ENCODE results near the gene CBY1.

CBY1 gene

DNA sequence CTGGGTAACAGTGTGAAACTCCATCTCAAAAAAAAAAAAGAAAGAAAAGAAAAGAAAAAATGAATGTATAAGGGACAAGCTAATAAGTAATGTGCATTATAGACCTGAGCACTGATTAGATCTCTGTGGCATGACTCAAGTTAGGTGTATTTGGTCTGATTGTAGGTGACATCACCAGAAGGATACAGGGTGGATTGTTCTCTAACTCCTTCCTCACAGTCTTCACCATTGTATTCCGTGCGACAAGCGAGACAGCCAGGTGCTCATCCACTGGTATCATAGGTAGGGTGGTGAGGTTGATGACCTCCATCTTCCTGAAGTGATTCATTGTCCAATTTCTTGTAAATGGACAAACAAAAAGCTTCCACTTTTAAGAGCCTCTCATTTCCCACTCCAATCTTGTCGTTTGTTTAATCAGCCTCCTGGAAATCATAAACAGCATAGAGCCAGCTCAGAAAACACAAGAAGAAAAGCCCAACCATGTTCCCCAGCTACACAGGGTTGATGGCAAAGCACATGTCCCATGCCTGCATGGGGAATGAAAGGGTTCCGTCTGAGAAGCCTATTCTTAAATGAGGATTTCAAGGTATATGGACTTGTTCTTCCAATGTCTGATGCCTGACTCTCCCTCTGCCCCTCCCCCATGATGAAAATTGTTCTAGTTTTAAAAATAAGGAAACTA is 6.5 kb upstream of the CBY1 start:
- DNase-seq: no peak

DNA sequence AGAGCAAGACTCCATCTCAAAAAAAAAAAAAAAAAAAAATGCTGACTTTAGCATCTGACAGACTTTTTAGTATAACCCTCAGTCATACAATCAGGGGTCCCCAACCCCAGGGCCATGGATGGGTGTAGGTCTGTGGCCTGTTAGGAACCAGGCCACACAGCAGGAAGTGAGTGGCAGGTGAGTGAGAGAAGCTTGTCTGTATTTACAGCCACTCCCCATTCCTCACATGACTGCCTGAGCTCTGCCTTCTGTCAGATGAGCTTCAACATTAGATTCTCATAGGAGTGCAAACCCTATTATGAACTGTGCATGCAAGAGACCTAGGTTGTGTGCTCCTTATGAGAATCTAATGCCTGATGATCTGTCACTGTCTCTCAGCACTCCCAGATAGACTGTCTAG is 3.6 kb upstream of the CBY1 start:
- peak in 1 of 5 experiments; percentile 20 for DNase-seq

DNA sequence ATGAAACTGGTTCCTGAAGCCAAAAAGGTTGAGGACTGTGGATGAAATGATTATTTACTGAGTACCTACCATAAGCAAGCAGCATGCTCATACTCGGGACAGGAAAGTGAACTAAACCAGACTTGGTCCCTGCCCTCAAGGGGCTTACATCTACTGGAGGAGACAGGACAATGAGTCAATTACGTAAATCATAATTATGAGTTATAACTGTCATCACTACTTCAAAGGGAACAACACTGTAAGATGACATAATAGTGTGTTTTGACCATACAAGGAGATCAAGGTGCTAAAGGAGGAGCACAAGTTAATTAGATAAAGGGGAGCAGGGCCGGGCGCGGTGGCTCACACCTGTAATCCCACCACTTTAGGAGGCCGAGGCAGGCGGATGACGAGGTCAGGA is 2.7 kb upstream of the CBY1 start:
- DNase-seq: no peak

DNA sequence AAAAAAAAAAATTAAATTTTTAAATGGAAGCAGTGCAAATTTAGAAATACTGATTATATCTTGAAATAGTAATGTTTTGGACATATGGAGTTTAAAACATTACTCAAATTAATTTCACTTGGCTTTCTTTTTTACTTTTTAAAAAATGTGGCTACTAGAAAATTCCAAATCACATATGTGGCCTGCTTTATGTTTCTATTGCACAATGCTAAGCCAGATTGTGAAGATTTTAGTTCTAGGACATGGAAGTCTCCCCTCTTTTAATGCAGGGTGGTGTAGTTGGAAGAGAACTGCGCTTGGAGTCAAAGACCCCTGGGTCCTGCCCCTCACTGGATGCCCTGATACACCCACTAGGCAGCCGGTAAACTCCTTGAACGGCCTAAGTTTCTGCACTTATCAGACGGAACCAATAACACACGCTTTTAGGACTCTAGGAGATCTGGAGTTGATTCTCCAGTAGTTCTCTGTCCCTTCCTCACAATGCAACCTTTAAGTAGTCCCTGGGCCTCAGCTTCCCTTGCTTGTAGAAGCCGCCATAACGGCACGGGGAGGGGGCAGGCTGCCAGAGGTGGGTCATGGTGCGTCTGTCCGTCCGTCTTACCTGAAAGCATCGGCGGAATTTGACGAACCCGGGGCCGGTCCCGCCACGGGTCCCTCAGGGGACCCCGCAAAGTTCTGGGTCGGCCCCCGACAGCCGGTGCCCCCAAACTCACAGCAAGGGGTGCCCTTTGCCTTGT is 751 bp upstream of the CBY1 start:
- DNase-seq: no peak

DNA sequence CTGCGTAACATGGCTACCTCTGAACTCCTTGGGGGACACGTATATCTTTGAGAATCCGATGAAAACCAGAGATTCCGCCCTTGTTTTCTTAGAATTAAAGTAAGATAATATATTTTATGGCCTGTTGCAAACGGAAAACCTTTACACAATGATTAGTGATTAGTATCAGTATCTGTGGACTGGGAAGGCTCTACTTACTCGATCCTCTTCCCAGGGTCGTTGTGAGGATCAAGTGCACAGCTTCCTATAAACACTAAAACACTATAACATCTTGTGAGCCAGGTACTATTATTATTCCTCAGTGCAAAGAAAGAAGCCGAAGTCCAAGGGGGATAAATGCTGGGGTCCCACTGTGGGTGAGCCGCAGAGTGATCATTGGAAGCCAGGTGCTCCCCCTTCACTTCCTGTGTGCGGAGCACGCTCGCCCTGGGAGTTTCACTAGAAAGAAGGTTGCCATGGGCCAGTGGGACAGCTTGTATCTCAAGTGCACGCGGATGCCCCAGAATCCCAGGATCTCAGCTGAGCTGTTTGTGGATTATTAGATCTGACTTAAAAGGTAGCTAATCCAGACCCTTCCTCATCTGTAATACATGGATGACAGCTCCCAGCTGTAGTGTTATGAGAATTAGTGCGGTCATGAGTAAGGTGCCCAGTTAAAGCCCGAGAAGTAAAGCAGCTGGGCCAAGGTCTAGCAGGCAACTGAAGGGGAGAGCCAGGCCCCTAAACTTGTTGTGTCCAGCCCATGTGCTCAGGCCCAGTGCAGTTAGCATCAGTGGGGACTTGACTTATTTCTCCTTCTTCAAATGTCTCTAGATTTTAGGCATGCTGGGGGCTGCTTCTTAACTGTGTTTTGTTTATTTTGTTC is 839 bp downstream of the CBY1 start:
- DNase-seq: peak in 3 of 5 experiments; percentile 21 to 44 (median 23)

DNA sequence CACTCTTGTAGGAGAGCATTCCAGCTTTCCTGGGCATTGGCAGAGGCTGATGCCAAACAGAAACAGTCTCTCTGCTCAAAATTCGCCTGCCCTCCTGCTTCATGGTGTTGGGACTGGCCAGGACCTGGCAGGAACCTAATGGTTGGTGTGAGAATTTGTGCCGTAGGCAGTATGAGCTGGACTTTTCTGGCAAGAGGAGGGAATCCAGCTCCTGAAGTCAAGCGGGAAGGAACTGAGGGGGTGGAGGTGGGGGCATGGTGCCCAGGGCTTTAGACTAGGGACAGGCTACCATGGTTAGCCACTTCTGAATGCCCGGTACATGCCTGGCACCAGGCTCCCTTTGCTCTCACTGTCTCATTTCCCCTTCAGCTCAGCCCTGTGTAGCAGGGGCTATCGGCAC is 18.4 kb downstream of the CBY1 start:
- no peak for DNase-seq

DNA sequence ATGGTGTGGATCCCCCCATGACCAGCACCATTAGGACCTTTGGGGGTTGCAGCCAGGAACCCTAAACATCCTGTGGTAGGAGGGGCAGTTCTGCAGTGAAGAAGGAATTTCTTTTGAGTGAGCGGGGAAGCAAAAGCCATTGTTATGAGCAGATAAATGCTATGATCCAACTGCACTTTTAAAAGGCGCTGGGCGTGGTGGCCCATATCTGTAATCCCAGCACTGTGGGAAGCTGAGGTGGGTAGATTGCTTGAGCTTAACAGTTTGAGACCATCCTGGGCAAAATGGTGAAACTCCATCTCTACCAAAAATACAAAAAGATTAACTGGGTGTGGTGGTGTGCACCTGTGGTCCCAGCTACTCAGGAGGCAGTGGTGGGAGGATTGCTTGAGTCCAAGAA is 19.4 kb downstream of the CBY1 start:
- no peak for DNase-seq

DNA sequence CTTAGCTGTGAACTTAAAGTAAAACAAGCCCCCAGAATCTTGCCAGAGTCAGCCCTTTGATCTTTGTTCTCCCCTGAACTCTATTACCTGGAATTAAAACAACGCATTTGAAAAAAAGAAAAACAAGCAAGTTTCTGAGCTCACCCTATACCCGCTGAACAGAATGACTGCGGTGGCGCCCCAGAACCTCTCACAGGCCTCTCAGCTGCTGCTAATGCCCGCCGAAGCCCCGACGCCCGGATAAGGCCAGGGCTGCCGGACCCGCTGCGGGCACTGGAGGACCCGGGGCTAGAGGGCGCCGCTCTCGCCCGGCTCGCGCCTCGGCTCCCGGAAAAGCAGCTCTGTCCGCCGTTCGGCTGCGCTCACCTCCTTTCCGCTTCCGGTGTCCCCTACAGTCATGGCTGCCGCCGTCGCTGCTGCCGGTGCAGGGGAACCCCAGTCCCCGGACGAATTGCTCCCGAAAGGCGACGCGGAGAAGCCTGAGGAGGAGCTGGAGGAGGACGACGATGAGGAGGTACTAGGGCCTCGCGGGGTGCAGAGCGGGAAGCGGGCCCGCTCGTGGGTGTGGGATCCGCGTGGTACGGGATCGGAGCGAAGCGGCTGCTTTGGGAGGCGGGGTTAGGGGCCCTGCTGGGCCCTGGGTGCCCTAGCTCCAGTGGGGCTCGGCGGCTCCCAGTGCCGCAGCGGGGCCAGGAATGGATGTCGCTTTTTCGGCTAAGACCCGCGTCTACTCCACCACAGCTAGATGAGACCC is 25.3 kb downstream of the CBY1 start, which contains the start of gene TOMM22:
Gene TOMM22 (plus strand): TSS at position 376 of the 754 bp plus-strand sequence. CDS start 22 bp downstream, at position 398.
- DNase-seq: peak; percentile 63 to 87 (median 78)

DNA sequence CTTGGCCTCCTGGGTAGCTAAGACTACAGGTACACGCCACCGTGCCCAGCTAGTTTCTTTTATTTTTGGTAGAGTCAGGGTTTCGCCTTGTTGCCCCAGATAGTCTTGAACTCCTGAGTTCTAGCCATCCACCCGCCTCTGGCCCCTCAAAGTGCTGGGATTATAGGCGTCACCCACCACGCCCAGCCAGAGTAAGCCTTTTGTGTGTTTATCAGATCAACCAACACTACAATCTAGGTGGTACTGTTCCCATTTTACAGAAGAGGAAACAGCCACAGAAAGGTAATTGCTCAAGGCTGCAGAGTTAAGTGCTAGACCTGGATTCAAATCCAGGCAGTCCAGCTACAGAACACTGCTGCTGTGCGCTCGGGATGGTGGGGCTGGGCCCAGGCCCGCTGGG is 28.5 kb downstream of the CBY1 start:
- no peak for DNase-seq

DNA sequence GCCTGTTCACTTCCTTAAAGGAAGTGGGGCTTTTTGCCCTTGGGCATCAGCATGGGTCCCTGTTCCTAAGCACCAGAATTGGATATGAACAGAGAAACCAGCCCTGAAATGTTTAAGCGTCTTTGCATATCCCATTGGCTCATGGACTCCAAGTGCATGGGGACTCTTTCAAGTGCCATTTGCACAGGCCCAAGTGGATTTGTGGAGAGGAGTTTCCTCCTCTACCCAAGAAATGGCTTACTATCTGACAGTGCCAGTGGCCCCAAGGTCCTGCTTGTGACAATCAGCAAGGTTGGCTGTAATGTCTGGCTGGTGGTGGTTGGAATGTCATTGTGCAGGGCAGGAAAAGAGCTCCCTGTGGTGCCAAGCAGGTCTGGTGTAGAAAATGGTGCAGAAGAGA is 29.3 kb downstream of the CBY1 start:
- no peak for DNase-seq

DNA sequence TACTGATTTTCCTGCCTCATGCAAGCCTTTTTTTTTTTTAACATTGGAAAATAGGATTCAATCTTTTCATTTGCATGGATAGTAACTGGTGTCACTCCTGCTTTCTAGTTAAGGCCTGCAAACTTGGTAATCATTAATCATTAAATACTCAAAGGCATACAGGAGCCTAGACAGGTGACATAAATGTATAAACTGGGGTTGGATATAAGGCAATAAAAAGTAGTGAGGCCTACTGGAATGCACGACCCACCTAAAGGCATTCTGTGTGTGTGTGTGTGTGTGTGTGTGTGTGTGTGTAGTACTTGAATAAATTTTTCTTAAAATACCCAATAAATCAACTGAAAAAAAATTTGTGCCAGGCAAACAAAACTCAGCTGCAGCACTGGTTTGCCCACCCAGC is 33.2 kb downstream of the CBY1 start:
- DNase-seq: no peak

DNA sequence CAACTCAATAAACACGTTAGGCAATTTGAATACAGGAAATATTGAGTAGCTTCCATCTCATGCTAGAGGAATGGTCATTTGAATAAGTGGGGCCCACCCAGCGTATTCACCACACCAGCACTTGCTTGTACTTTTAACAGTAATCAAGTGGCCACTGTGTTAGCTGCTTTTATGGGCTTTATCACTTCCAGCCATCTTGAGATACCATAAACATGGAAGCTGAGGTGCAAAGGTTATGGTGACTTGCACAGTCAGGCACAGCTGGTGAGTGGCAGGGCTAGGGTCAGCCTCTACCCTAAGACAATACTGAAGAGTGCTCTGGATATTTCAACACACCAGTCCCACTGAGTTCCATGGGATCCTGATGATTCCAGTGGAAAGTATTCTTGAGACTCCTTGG is 37.6 kb downstream of the CBY1 start:
- DNase-seq: no peak

DNA sequence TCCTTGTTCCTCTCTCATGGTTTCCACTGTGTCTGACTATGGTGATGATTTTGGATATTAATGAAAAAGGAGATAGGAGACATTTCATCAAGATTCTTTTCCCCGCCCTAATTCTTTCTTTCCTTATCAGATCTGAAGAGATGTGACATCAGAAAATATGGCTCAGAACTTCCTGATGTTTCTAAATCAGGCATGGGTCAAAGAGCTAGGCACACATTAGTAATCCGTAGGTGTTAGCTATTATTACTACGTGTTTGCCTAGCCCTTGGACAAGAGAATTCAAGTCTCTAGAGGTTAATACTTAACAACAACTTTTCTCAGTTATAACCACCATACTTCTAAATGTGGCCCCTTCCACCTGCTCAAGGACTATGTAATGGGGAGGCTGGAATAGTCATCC is 38.5 kb downstream of the CBY1 start:
- DNase-seq: no peak

DNA sequence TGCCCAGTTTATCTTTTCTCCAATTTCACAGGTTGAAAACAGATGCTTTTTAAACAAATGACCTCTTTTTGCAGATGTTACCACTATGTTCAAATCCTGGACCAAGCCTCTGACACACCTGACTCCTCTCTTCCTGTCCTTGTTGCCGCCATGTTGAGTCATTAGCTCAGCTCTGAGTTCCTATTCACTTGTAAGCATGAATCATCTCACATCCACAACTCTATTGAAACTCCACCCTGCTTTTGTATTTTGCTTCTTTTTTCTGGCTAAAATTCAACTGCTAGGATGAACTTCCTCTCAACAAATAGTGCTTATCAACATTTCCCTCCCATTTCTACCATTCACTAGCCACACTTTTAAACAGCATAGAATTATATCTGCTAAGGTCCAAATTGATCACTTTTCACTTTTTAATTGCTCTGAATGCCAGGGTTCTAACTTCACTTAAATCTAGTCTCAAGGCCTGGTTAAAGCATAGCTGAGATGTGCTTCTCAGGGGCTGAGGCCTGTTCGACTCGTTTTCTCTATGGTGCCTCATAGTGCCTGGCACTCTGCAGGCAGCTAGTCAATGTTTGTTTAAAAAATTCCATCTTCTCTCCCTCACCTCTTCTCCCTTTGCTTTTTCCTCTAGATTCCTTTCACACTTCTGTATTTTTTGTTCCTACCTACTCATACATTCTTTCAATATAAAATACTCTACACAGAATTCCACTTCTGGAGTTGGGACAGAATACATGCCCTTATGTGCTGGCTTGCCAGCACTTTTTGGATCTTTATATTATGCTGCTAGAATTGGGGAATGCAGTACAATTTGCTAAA is 40.4 kb downstream of the CBY1 start:
- DNase-seq: peak in 1 of 5 experiments; percentile 70

DNA sequence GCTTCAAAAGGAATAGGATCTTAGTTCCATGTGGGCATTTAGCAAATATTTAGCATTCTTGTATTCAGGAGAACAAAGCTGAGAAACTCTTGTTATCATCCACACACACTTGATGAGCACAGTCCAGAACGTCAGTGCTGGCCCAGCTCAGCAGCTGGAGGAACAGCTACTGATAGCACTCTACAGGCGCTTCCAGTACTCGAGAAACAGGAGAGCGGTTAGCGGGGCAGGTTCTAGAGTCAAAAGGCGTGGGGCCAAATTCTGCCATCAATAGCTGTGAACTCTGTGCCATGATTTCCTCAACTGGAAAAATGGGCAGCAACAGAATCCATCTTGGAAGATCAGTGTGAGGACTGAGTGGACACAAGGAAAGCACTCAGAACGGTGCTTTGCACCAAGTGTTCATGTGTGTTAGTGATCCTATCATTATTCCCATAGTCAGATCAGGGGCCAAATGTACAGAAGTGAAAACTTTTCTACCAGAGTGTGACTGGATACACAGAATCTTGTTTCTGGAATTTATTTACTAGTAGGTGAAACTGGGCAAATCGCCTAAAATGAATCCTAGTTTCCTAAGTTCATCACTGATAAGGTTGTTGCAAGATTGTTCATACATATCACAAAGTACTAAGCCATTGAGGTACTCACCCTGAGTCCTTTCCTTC is 41.1 kb downstream of the CBY1 start:
- peak in 1 of 5 experiments; percentile 13 for DNase-seq

DNA sequence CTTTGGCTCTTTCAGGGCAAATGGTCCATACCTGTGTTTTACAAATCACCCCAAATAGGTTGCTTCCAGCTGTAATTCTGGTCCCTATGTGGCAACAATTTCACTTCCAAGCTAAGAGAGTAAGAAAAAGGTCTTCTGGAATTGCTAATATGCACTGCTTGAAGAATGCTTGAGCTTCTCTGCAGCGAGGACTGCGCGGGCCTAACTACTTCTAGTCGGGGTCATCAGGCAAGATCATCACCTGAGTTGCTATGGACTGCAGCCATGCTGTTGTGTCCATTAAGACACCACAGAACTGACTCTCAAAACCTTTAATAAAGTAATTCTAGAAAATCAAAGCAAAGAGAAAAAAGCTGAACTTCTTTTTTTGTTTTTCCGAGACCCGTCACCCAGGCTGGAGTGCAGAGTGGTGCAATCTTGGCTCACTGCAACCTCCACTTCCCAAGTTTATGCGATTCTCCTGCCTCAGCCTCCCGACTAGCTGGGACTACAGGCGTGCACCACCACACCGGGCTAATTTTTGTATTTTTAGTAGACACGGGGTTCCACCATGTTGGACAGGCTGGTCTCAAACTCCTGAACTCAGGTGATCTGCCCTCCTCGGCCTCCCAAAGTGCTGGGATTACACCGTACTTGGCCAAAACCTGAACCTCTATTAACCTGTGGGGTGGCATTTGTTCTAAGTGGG is 42.1 kb downstream of the CBY1 start:
- DNase-seq: no peak

DNA sequence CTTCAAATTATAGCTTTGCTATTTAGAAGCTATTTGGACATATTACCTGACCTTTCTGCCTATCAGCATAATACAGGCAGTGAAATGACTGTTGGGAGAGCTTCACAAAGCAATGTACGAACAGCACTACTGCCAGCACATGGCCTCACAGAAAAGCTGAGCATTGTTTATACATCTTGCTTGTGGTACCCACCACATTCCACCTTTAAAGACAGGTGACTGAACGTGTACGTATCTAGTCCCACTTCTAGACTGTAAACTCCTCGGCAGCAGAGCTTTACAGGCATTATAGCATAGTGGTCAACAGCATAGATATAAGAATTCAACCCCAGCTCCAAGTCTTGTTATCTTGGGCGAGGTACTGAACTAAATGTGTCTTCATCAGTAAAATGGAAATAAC is 42.7 kb downstream of the CBY1 start:
- peak in 1 of 5 experiments; percentile 13 for DNase-seq

DNA sequence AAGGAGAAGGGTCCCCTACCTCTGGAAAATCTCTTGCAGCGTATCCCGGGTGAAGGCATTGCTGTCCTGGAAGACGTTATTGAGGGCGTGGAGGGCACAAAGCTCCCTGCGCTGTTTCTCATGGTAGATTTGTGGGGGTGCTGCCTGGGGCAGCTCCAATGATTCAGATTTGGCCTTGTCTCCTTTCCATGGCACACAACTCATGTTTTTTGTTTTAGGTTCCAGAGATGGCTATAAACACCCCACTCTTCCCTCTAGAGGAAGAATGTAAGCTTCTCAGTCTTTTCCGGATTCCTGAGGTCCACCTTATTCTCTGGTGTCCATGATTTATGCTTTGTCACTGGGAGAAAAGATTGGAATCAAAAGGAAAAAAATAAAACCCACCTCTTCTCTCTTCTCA is 43.3 kb downstream of the CBY1 start:
- no peak for DNase-seq

DNA sequence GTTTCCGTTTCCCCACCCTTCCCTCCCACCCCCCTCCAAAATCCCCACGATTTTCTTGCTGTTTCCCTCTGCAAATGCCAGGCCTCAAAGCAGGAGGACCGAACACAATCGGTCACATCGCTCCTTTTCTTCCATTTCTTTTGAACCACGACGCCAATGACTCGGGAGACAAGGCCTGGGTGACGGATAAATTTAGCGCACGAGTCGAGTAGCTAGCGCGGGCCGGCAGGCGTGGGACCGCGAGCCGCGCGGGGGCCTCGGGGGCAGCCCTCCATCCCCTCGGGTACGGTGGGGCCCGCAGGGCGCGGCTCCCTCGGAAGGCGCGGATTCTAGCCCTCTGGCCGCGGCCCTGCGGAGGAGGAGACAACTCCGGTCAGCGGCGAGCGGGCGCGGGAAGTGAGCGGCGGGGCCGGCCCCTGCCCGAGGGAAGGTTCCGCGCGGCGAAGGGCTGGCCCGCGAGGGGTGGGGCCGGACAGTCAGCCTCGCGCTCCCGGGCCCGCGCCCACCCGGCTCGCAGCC is 43.9 kb downstream of the CBY1 start:
- DNase-seq: peak in 1 of 5 experiments; percentile 60

All from T-helper 2 cell (primary cell).